Liver (tissue), 3 donors: Measurements from ENCODE around the gene CORO2B.

Experiments used
- EGR1 ChIP-seq, 2 donors: IDR thresholded peaks; 2 replicates each; pipeline ENCODE4 v1.6.1; 2016 to 2018; ENCODE audit warnings: antibody characterized with exemption in 2 of 2, low read depth in 2 of 2
- JUND ChIP-seq, 2 donors: IDR thresholded peaks; 2 replicates each; pipeline ENCODE4 v1.6.1; 2016; ENCODE audit warnings: antibody characterized with exemption in 2 of 2
- RAD21 ChIP-seq, 2 donors: IDR thresholded peaks; 2 replicates each; pipeline ENCODE4 v1.6.1; 2016; ENCODE audit warnings: antibody characterized with exemption in 2 of 2, mild to moderate bottlenecking in 2 of 2
- TF ChIP-seq, protein P1 (sequence below): IDR thresholded peaks from 2 replicates; pipeline ENCODE4 v1.6.1; 2016; ENCODE audit warnings: antibody characterized with exemption
- TF ChIP-seq, protein P2 (sequence below): fragments of 150-350 bp; IDR thresholded peaks from 2 replicates; pipeline ENCODE4 v1.5.1; 2017; ENCODE audit warnings: improper control_type of control experiment, low read depth, low read length; ENCODE audit not compliant: missing input control
- TF ChIP-seq, protein P3 (sequence below): IDR thresholded peaks from 2 replicates; pipeline ENCODE4 v1.6.1; 2016; ENCODE audit warnings: antibody characterized with exemption, mild to moderate bottlenecking
- donor health status: healthy.
- donor health status: healthy.

DNA sequence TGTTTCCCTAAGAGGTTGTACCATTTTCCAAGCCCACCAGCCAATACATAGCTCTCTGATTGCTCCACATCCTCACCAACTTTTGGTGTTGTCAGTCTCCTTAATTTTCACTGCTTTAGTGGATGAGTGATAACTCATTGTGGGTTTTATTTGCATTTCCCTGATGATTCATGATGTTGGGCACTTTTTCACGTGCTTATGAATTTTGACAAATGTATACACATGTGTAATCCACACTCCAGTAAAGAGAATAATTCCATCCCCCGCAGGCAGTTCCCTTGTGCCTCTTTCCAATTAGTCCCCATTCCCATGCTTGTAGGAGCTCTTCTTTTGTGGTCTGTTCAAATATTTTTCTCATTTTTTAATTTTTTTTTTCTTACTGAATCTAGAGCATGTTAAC lies 189.5 kb downstream of the CORO2B start:
- TF ChIP-seq, protein P1, sequence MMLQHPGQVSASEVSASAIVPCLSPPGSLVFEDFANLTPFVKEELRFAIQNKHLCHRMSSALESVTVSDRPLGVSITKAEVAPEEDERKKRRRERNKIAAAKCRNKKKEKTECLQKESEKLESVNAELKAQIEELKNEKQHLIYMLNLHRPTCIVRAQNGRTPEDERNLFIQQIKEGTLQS = no peak
- TF ChIP-seq, protein P2, sequence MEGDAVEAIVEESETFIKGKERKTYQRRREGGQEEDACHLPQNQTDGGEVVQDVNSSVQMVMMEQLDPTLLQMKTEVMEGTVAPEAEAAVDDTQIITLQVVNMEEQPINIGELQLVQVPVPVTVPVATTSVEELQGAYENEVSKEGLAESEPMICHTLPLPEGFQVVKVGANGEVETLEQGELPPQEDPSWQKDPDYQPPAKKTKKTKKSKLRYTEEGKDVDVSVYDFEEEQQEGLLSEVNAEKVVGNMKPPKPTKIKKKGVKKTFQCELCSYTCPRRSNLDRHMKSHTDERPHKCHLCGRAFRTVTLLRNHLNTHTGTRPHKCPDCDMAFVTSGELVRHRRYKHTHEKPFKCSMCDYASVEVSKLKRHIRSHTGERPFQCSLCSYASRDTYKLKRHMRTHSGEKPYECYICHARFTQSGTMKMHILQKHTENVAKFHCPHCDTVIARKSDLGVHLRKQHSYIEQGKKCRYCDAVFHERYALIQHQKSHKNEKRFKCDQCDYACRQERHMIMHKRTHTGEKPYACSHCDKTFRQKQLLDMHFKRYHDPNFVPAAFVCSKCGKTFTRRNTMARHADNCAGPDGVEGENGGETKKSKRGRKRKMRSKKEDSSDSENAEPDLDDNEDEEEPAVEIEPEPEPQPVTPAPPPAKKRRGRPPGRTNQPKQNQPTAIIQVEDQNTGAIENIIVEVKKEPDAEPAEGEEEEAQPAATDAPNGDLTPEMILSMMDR = no peak
- TF ChIP-seq JUND (IDR thresholded peaks at IDR 0.05) (no peak), RAD21 (IDR thresholded peaks at IDR 0.05) (no peak), EGR1 (IDR thresholded peaks at IDR 0.05; ENCODE audit: low read depth in 2 of 2) (no peak)
- TF ChIP-seq, protein P3, sequence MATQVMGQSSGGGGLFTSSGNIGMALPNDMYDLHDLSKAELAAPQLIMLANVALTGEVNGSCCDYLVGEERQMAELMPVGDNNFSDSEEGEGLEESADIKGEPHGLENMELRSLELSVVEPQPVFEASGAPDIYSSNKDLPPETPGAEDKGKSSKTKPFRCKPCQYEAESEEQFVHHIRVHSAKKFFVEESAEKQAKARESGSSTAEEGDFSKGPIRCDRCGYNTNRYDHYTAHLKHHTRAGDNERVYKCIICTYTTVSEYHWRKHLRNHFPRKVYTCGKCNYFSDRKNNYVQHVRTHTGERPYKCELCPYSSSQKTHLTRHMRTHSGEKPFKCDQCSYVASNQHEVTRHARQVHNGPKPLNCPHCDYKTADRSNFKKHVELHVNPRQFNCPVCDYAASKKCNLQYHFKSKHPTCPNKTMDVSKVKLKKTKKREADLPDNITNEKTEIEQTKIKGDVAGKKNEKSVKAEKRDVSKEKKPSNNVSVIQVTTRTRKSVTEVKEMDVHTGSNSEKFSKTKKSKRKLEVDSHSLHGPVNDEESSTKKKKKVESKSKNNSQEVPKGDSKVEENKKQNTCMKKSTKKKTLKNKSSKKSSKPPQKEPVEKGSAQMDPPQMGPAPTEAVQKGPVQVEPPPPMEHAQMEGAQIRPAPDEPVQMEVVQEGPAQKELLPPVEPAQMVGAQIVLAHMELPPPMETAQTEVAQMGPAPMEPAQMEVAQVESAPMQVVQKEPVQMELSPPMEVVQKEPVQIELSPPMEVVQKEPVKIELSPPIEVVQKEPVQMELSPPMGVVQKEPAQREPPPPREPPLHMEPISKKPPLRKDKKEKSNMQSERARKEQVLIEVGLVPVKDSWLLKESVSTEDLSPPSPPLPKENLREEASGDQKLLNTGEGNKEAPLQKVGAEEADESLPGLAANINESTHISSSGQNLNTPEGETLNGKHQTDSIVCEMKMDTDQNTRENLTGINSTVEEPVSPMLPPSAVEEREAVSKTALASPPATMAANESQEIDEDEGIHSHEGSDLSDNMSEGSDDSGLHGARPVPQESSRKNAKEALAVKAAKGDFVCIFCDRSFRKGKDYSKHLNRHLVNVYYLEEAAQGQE = no peak
